ENCODE results near the gene ALDH4A1. TPM values are rescaled to one million over a fixed set of nuclear protein-coding genes. Genes with fewer than 3 reads are reported as not detected.

Gene ALDH4A1

Small RNA genes lying within 50 kb of the gene (small RNA-seq; reads per million reads assigned to genes)
- not detected for gene MIR1290 (ENCODE audit: insufficient read depth)
- gene MIR4695 (ENCODE audit: insufficient read depth), result not detected
